AG09319 (cell line): ENCODE results near the gene ADH5.
"Not testable (repeated sequence)": the region's sequence is repeated elsewhere in the genome, so short reads cannot be mapped to it uniquely, and the experiment has no call there.

Experiments
- DNase-seq: peaks from one replicate; pipeline ENCODE4 v3.0.0-alpha.2; 2010; ENCODE audit warnings: low read depth; ENCODE audit errors: extremely low read depth
- TF ChIP-seq, protein P1 (sequence below): IDR thresholded peaks from 2 replicates; pipeline ENCODE4 v1.5.1; 2011; ENCODE audit warnings: low read depth, mild to moderate bottlenecking, inconsistent platforms, low read length, moderate library complexity

ADH5 gene

GRCh38 chr4:99120501-99120900 is 31.9 kb upstream of the ADH5 start:
- DNase-seq = no peak
- TF ChIP-seq, protein P1, sequence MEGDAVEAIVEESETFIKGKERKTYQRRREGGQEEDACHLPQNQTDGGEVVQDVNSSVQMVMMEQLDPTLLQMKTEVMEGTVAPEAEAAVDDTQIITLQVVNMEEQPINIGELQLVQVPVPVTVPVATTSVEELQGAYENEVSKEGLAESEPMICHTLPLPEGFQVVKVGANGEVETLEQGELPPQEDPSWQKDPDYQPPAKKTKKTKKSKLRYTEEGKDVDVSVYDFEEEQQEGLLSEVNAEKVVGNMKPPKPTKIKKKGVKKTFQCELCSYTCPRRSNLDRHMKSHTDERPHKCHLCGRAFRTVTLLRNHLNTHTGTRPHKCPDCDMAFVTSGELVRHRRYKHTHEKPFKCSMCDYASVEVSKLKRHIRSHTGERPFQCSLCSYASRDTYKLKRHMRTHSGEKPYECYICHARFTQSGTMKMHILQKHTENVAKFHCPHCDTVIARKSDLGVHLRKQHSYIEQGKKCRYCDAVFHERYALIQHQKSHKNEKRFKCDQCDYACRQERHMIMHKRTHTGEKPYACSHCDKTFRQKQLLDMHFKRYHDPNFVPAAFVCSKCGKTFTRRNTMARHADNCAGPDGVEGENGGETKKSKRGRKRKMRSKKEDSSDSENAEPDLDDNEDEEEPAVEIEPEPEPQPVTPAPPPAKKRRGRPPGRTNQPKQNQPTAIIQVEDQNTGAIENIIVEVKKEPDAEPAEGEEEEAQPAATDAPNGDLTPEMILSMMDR = no peak

DNA sequence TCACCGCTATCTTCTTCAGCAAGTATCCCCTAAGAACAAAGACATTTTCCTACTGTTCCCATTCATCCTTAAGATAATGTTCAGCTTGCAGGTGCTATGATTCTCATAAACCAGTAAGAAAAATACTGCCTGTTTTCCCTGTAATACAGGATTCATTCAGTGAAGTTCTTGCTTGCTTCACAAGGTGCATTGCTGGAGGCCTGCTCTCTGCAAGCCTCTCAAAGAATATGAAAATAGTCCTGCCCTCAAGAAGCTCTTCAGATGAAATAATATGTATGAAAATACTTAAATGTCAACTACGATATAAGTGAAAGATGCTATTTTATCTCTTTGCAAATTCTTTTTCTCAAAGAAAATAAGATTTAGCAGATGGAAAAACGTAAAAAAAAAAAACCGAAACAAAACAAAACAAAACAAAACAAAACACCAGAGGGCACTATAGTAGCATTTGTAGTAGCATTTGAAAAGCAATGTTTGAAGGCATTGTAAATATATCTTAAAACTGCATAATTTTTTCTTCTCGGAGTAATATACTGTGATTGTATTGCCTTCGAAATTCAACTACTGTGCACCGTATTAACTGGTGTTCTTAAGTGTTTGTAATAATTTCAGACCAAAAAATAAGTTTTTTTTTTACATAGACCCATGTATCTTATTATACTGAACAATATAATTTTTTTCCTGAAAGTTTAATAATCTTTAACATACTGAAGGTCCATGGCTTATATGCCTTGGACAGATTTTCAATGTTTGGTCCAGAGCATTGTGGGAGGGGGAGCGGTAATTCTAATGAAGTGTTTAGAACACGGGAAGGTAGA is 29.5 kb upstream of the ADH5 start:
- TF ChIP-seq, protein P1 = peak; percentile 20
- no peak for DNase-seq

DNA sequence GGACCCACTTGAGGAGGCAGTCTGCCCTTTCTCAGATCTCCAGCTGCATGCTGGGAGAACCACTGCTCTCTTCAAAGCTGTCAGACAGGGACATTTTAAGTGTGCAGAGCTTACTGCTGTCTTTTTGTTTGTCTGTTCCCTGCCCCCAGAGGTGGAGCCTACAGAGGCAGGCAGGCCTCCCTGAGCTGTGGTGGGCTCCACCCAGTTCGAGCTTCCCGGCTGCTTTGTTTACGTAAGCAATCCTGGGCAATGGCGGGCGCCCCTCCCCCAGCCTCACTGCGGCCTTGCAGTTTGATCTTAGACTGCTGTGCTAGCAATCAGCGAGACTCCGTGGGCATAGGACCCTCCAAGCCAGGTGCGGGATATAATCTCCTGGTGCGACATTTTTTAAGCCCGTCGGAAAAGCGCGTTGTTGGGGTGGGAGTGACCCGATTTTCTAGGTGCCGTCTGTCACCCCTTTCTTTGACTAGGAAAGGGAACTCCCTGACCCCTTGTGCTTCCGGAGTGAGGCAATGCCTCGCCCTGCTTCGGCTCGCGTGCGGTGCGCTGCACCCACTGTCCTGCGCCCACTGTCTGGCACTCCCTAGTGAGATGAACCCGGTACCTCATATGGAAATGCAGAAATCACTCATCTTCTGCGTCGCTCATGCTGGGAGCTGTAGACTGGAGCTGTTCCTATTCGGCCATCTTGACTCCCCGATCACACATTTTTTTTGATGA is 28.7 kb upstream of the ADH5 start:
- not testable (repeated sequence) for DNase-seq

DNA sequence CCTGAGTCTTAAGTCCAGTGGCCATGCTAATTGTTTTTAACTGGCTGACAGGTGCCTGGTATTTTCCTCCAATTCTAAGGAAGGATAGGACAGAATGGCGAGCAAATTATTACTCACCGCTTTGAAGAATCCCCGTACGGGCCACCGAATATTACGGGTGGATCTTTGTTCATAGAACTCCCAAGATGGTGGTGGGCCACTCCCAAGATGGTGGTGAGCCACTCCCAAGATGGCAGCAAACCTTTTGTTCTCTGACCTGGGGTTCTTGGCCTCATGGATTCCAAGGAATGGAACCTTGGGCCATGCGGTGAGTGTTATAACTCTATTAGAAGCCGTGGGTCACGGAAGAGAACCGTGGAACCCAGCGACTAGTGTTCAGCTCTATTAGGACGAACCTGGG is 20.7 kb upstream of the ADH5 start:
- DNase-seq = not testable (repeated sequence)

- TF ChIP-seq, protein P1 = no peak
- no peak for DNase-seq
Measured at GRCh38 chr4:99104153-99104552, 15.6 kb upstream of the ADH5 start.

GRCh38 chr4:99103166-99103565 is 14.6 kb upstream of the ADH5 start:
- no peak for DNase-seq
- TF ChIP-seq, protein P1 = no peak

DNA sequence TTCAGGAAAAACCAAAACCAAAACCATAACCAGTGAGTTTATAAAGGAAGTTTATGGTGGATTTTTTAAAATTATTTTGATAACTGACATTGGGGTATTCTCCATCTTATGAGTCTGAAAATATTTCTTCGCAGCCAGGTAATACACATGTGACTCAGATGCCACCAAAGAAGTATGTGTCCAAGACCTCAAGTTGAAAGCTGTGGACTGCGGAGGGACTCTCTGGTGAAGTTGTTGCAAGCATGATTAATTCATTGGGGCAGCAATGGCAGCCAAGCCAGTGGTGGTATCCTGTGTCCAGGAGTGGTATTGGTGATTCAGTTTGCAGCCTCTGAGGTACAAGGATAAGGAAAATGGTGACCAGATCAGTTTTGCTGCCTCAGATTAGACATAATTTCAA is 14.0 kb upstream of the ADH5 start:
- TF ChIP-seq, protein P1 = no peak
- no peak for DNase-seq

DNA sequence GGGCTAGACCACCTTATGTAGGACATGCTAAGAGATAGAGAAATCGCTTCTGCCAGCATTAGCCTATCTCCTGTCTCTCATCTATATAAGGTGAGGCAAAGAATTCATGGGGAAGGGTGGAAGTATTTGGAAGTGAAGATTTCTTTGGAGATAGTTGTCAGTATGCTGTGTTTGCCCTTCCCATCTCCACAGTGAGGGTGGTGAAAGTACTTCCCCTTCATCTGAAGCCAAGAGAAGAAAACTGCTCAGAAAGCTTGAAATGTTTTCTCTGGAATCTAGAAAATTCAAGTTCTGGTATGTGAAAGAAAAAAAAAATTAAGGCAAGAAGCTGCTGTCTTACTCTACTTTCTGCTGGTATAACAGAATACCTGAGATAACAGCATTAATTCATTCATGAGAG is 12.3 kb upstream of the ADH5 start:
- TF ChIP-seq, protein P1 = no peak
- DNase-seq = no peak

DNA sequence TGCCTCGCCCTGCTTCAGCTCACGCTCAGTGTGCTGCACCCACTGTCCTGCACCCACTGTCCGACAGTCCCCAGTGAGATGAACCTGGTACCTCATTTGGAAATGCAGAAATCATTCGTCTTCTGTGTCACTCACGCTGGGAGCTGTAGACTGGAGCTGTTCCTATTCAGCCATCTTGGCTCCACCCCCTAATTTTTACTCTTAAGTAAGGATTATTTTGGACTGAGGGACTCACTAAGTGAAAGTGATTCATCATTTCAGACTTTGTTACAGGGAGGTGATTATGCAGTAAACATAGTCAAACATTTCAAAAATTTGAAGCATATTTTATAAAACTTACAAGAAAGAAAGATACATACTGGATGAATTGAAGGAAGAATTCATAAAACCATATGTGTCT is 11.2 kb upstream of the ADH5 start:
- DNase-seq = not testable (repeated sequence)
